Esophagus (tissue), 2 donors: ENCODE results near the gene STX8. TPM values are rescaled to one million over a fixed set of nuclear protein-coding genes. Genes with fewer than 3 reads are reported as not detected.
A peak's percentile ranks its signal among the peaks of the same experiment; 100 is the strongest.
"Not testable (repeated sequence)": the region's sequence is repeated elsewhere in the genome, so short reads cannot be mapped to it uniquely, and the experiment has no call there.

Experiments
- H3K27ac ChIP-seq, 2 donors: one replicate each; pipeline ENCODE4 v1.5.1; 2013; ENCODE audit warnings: low read depth in 2 of 2, mild to moderate bottlenecking in 2 of 2, inconsistent platforms in 1 of 2, low read length in 1 of 2, moderate library complexity in 1 of 2
- H3K27me3 ChIP-seq, 2 donors: one replicate each; pipeline ENCODE4 v1.6.1; 2013; ENCODE audit warnings: low read length in 2 of 2, control low read depth in 1 of 2, mild to moderate bottlenecking in 1 of 2; ENCODE audit not compliant: insufficient read depth in 2 of 2, control insufficient read depth in 1 of 2
- H3K36me3 ChIP-seq, 2 donors: one replicate each; pipeline ENCODE4 v1.6.1; 2013; ENCODE audit warnings: low read length in 1 of 2; ENCODE audit not compliant: control insufficient read depth in 2 of 2, insufficient read depth in 2 of 2
- H3K4me1 ChIP-seq, 2 donors: one replicate each; pipeline ENCODE4 v1.6.1; 2013; ENCODE audit warnings: low read length in 1 of 2; ENCODE audit not compliant: control insufficient read depth in 2 of 2, insufficient read depth in 2 of 2
- H3K4me3 ChIP-seq, 2 donors: one replicate each; pipeline ENCODE4 v1.5.1; 2013; ENCODE audit warnings: low read length in 2 of 2, mild to moderate bottlenecking in 2 of 2, low read depth in 1 of 2, moderate library complexity in 1 of 2
- H3K9me3 ChIP-seq, 2 donors: one replicate each; pipeline ENCODE4 v1.6.1; 2013; ENCODE audit warnings: mild to moderate bottlenecking in 2 of 2, low read depth in 1 of 2, low read length in 1 of 2, moderate library complexity in 1 of 2; ENCODE audit not compliant: control insufficient read depth in 2 of 2, insufficient read depth in 1 of 2
- WGBS, 2 donors: extraction: QIAGEN DNeasy Blood & Tissue Kit; methylation state at CpG; one replicate each; pipeline ENCODE4 v1.1.7; 2013; 5-methylcytosine and 5-hydroxymethylcytosine counted together
- polyA plus RNA-seq, 2 donors: library from polyadenylated mRNA; stranded (reverse); fragments of 200-250 nt; gene quantifications; one replicate each; pipeline ENCODE4 v1.2.3, GENCODE V29; 2013
- donor health status: healthy with polysubstance abuse.
- donor health status: Bipolar disorder and iron deficiency.

STX8 gene
- polyA plus RNA-seq, 2 donors = 37.0 to 44.8 TPM

DNA sequence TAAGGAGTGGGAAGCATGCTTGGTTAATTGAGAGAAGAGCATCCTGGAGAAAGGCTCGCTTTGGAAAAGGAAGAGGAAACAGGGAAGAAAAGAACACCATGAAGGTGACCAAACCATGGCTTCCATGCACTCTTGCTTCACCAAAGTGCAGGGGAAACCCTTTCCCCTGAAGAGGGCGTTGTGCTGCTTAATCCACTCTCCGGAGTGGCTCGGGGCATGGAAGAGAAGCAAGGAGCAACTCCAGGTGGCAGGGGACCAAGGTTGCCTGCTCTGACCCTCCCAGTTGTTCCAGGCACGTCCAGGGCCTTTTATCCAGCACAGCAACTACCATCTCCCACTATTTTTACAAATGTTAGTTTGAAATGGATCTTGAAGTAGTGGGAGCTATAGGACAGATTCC lies 108.1 kb downstream of the STX8 start:
- Histone ChIP-seq H3K4me3 (no peak overlapping the region), H3K9me3 (no peaks in the 10 kb centered on the region), H3K27ac (no peak overlapping the region), H3K4me1 (peaks cover 0 to 2% of the 10 kb centered on the region in 2 donors), H3K27me3 (no peaks in the 10 kb centered on the region), H3K36me3 (no peaks in the 10 kb centered on the region)
- 67 to 72% methylated on average over 5 of the region's 5 CpGs for WGBS, 2 donors

- 47 to 60% methylated on average over 16 of the region's 16 CpGs for WGBS, 2 donors
- peaks cover 0 to 2% of the 10 kb centered on the region in 2 donors for H3K4me1 ChIP-seq
- peak overlapping the region in 1 of 2 donors; percentile 33 for H3K4me3 ChIP-seq
- no peaks in the 10 kb centered on the region for H3K9me3 ChIP-seq
- H3K27me3 ChIP-seq = no peaks in the 10 kb centered on the region
- H3K36me3 ChIP-seq = no peaks in the 10 kb centered on the region
- peak overlapping the region in 1 of 2 donors; percentile 74 for H3K27ac ChIP-seq
Measured at GRCh38 chr17:9465210-9465921, 110.3 kb downstream of the STX8 start.

DNA sequence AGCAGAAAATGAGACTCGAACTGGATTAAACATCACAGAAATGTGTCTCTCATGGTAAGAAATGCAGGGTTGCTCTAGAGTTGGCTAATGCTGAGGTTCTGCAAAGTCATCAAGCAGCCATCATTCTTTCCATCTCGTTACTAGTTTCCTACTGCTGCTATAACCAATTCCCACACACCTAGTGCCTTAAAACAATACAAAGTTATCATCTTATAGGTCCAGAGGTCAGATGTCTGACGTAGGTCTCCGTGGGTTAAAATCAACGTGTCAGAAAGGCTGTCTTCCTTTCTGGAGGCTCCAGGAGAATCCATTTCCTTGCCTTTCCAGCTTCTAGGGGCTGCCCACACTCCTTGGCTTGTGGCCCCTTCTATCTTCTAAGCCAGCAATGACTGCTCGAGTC lies 118.6 kb downstream of the STX8 start:
- no peaks in the 10 kb centered on the region for H3K36me3 ChIP-seq
- H3K4me1 ChIP-seq = peaks cover 0 to 2% of the 10 kb centered on the region in 2 donors
- H3K27ac ChIP-seq = no peak overlapping the region
- no peak overlapping the region for H3K4me3 ChIP-seq
- H3K9me3 ChIP-seq = no peaks in the 10 kb centered on the region
- H3K27me3 ChIP-seq = no peaks in the 10 kb centered on the region
- 87 to 90% methylated on average over 6 of the region's 6 CpGs for WGBS, 2 donors

DNA sequence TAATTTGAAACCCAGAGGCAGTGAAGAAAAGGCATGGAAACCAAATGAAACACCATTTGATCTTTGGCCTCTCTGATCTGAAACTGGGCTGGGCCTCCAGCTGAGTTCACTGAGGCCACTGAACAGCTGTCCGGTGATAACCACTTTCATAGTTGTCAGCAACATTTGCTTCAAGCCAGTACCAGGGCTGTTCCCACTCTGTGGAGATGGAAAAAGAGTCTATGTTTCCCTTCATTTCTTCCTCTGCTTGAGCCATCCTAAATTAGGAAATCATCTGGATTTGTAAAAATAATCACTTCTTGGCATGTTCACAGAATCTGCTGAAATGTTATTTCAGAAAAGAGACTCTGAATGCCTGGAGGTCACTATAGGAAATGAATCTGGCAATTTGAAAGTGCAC lies 119.3 kb downstream of the STX8 start:
- no peak overlapping the region for H3K27ac ChIP-seq
- 58 to 71% methylated on average over 1 of the region's 1 CpG for WGBS, 2 donors
- no peaks in the 10 kb centered on the region for H3K36me3 ChIP-seq
- H3K9me3 ChIP-seq = no peaks in the 10 kb centered on the region
- no peak overlapping the region for H3K4me3 ChIP-seq
- H3K4me1 ChIP-seq = no peaks in the 10 kb centered on the region
- H3K27me3 ChIP-seq = no peaks in the 10 kb centered on the region

- WGBS, 2 donors = 92 to 97% methylated on average over 1 of the region's 1 CpG
- no peak overlapping the region for H3K27ac ChIP-seq
- no peaks in the 10 kb centered on the region for H3K9me3 ChIP-seq
- H3K4me3 ChIP-seq = no peak overlapping the region
- no peaks in the 10 kb centered on the region for H3K36me3 ChIP-seq
- no peaks in the 10 kb centered on the region for H3K4me1 ChIP-seq
- no peaks in the 10 kb centered on the region for H3K27me3 ChIP-seq
Measured at GRCh38 chr17:9451934-9452333, 123.7 kb downstream of the STX8 start.

- 93 to 95% methylated on average over 6 of the region's 6 CpGs for WGBS, 2 donors
Measured at GRCh38 chr17:9447298-9447697, 128.3 kb downstream of the STX8 start.

DNA sequence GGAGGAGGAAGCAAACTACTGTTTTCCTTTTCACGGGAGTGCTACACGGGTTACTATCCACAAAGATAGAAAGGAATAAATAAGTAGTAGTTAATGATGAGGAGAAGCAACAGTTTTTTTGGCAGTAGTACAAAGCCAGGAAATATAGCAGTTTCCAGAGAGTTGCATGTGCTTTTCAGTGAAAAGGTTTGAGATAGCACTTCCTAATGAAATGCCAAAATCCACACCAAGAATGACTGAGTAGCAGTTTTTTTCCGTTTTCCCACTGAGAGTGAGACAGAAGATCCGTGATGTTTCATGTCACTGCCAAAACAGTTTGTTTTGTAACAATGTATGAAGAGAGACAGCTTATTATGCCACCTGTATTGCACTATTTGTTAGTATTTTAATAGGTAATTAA lies 129.1 kb downstream of the STX8 start:
- Histone ChIP-seq H3K9me3 (no peaks in the 10 kb centered on the region), H3K4me3 (no peak overlapping the region), H3K27me3 (no peaks in the 10 kb centered on the region), H3K27ac (no peak overlapping the region), H3K4me1 (no peaks in the 10 kb centered on the region), H3K36me3 (no peaks in the 10 kb centered on the region)
- 62 to 72% methylated on average over 4 of the region's 4 CpGs for WGBS, 2 donors

More at GRCh38 chr17:9447298-9447697, 128.3 kb downstream of the STX8 start:
- not testable (repeated sequence) for H3K9me3 ChIP-seq, H3K36me3 ChIP-seq, H3K4me1 ChIP-seq, H3K27me3 ChIP-seq, H3K27ac ChIP-seq, H3K4me3 ChIP-seq

- Histone ChIP-seq H3K27ac (no peak overlapping the region), H3K27me3 (no peaks in the 10 kb centered on the region), H3K4me1 (no peaks in the 10 kb centered on the region), H3K4me3 (no peak overlapping the region), H3K9me3 (no peaks in the 10 kb centered on the region), H3K36me3 (no peaks in the 10 kb centered on the region)
- WGBS, 2 donors = 85 to 93% methylated on average over 7 of the region's 7 CpGs
Measured at GRCh38 chr17:9445424-9445823, 130.2 kb downstream of the STX8 start.

DNA sequence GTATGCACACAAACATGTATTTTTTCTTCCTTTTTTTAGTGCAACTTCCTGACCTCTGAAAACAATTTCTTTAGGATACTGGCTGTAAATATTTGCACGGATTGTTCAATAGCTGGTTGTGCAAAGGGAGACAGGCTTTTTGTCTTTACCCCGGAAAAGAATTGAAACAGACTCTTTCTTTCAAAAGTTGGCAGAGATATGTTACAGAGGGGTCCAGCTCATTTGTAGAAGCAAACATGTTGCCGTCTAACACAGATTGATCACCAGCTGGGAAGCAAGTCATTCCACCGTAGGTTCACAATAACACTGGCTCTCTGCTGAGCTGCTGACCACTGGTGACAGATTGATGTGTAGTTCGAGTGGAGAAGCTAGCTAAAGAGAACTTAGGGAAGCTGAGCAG lies 130.9 kb downstream of the STX8 start:
- Histone ChIP-seq H3K4me1 (no peaks in the 10 kb centered on the region), H3K27me3 (no peaks in the 10 kb centered on the region), H3K27ac (no peak overlapping the region), H3K4me3 (no peak overlapping the region), H3K36me3 (no peaks in the 10 kb centered on the region), H3K9me3 (no peaks in the 10 kb centered on the region)
- WGBS, 2 donors = 68 to 77% methylated on average over 5 of the region's 5 CpGs

GRCh38 chr17:9443811-9444210 lies 131.8 kb downstream of the STX8 start:
- WGBS, 2 donors = 85 to 86% methylated on average over 5 of the region's 5 CpGs
- H3K4me1 ChIP-seq = no peaks in the 10 kb centered on the region
- no peak overlapping the region for H3K27ac ChIP-seq

More at GRCh38 chr17:9443811-9444210, 131.8 kb downstream of the STX8 start:
- no peaks in the 10 kb centered on the region for H3K9me3 ChIP-seq
- no peaks in the 10 kb centered on the region for H3K36me3 ChIP-seq
- no peaks in the 10 kb centered on the region for H3K27me3 ChIP-seq
- no peak overlapping the region for H3K4me3 ChIP-seq
